ENCODE measurements around the gene VRK2.

The VRK2 gene

DNA sequence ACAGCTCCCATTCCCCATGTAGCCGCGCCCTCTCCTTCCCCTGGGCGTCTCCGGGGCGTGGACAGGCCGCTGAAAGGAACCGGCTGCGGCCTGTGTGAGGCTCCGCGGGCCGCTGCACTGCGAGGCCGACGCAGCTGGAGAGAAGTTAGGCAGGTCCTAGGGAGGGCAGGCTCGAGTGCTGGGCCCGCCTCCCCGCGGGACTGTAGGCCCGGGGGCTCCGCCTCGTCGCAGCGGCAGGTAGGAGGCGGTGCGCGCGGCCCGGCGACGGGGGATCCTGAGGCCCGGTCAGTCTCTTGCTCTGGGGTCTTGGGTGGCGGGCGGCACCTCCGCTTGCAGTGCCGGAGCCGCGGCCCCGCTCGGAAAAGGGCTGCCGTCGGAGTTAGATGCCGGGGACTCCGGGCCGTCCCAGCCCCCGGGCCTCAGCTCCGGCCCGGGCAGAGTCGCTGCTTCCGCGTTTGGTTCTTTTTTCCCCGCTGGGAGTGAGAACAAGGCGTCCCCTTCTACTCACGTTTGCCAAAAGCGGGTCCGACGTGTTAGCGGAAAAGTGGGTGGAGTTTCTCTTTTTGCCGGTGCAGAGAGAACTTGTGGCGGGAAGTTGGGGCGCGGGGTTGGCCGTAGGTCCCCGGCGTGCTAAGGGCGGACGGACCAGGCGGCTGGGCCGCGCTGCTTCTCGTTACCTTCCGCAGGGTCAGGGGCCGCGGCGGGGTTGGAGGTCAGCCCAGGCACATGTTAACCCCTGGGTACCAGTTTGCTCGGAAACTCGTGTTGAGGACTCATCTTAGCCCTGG lies at the start of gene VRK2:
TSS of gene VRK2 (plus strand) at position 222 of the 788 bp plus-strand sequence. CDS start 2,026 bp downstream, outside the sequence.
- DNase-seq: peak; percentile 93

DNA sequence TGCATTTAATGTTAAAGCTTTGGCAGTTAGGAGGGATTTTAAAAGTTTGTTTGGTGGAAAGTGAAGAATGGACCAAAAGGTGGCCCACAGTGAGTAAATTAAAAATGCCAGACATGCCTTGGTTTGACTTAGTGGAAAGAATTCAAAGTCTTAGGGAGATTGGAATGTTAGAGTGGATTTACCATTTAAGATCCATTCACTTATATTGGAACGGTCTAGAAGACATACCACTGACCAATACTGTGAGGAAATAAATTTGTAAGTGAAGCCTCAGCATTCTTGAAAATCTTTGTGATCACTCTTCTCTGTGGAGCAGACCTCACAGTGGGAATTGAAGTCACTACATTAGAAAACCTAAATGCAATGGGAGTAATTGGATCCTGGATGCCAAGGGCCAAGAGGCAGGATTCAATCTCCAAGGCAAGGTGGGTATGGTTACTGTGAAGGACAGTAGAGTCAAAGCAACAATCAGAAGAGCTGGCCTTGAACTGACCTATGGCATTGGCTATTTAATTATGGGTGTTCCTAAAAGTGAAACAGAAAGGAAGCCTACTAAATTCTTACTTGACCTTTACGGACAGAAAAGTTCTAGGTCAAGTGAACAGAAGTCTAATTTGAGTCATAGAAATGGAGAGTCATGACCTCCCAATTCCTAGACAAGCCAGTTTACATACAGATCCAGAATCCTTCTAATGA lies 40.2 kb upstream of the VRK2 start:
- no peak for DNase-seq

DNA sequence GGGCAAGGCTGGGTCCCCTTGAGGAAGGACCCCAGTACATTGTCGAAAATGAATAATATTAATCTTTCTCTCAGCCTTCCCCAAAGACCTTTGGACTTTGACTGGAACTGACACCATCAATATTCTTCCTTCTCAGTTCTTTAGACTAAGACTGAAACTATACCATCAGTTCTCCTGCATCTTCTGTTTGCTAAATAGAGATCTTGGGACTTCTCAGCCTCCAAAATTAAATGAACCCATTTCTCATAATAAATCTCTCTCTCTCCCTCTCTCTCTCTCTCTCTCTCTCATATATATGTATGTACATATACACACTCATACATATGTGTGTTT lies 39.7 kb upstream of the VRK2 start:
- DNase-seq: no peak

DNA sequence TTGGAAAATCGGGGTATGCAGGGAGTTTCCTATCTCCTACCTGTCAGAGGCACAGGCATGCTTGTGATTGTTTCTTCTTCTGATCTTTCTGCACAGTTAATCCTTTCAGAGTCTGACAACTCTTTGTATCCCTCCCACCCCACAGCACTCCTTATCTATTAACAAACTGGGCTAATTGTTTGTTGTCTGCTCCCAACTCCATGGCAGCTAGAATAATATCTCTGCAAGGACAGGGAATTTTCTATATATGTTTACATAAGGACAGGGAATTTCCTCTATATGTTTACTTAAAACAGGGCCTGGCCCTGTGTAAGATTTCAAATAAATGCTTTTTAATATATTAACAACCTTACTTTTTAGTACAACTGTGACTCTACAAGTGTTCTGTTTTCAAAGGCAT lies 36.0 kb upstream of the VRK2 start:
- no peak for DNase-seq

DNA sequence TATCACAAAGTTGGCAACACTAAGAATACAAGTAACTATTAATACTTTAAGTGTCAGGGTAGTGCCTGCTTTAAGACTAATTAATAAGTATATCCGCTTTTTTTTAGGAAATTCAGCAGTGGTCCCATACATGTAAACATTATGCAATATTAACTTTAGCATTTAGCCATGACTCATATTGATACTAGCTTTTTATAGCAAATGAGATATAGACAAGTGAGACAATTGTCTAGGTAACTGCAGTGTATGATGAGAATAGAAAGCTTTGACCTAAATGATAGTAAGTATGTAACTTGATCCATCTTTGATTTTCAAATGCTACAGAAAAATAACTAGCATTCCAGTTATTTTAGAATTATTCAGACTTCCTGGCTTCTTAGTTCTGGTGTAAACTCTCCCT lies 27.4 kb upstream of the VRK2 start:
- DNase-seq: no peak

DNA sequence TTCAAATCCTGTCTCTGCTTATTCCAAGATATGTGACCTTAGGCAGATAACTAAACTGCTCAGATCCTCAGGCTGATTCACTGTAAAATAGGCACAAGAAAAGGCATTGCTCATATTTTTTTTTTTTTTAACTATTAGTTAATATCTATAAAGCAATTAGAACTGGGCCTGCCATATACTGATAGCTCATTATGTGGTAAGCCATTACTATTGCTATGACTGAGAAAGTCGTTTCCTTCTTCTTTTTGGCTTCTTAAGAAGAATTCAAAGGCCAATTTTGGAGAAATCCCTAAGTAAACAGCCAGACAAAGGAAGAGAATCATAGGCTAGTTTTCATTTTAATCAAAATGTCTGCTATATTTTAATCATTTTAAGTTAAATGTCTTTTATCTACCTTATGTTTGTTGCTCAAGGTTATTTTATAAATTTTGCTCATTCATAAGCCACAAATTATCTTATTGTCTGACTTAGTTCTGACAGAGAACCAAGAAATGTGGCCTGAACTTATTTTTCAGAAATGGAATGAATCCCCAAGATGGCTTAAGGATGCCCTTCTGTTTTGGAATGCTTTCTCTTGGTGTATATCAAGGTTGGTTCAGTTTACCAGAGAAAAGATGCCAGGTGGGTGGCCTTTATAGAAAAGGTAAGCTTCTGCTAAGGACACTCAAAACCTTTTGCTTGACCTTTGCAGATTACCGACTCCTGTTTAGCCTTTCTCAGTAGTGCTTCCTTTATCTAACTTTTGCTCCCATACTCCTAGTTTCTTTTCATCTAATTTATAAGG lies 21.3 kb upstream of the VRK2 start:
- DNase-seq: no peak

DNA sequence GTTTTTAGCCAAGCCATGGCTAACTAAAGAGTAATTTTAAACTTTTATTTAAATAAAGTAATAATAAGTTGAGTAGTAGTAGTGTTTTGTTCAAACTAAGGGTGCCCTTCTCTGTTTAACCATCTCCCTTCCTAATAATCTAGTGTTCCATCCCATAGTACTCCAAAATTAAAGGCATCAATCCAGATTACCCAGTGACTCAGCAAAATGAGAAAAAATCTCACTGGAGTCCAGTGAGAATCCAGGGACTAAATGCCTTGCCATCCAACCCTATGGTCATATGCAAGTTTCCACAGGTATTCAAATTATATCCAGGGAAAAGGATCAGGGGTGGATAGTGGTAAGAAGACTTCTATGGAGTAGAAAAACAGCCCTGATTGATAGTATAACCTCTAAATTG lies 19.6 kb upstream of the VRK2 start:
- DNase-seq: no peak

DNA sequence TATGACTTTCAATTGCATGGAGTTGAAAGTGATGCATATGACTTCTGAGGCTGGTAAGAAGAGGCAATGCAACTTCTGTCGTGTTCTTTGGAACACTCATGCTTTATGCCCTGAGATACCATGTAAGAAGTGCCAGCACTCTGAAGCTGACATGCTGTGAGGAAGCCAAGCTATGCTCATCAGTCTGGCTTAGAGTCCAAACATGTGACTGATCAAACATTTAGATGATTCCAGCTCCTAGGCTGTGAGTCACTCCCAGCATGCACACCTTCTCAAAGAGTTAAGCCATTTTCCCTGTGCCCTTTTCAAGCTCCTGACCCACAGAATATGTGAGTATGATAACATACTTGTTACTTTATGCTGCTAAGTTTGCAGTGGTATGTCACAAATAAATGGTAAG lies 15.8 kb upstream of the VRK2 start:
- no peak for DNase-seq

DNA sequence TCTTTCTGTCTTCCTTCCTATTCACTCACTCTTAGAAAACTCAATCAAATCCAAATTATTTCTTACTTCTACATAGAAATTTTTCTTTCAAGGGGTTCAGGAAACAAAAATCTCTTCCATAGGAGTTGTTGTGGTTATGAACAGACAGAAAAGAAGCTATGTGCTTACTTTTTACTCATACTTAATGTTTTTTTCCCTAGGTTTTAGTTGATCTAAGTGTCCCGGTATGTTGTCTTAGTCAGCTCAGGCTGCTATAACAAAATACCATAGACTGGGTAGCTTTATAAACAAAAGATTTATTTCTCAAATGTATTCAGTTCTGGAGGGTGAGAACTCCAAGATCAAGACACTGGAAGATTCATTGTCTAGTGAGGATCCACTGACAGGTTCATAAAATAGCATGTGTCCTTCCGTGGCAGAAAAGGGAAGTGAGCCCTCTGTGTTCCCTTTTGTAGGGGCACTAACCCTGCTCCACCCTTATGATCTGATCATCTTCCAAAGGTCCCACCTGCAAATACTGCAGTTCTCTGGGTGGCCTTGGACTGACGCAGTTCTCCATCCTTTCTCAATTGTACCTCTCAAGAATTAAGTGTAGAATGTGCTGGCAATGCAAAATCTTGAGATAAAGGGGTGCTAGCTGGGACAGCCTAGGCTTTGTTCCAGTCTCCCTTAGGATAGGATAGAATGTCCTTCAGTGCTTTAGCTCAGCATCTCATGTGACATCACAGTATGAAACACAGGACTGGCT lies 14.4 kb upstream of the VRK2 start:
- DNase-seq: no peak

DNA sequence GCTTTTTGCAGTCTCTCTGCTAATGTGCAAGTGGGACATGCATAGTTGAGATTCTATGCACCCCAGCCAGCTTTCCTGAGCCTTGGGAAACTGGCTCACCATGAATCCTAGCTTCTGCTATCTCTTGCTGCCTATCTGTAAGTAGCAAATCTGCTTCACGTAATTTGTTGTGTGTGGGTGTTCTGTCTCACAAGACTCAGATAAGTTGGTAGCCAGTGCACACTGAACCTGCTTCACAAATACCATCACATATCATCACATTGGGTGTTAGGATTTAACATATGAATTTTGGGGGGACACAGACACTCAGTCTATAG lies 13.9 kb upstream of the VRK2 start:
- DNase-seq: no peak

DNA sequence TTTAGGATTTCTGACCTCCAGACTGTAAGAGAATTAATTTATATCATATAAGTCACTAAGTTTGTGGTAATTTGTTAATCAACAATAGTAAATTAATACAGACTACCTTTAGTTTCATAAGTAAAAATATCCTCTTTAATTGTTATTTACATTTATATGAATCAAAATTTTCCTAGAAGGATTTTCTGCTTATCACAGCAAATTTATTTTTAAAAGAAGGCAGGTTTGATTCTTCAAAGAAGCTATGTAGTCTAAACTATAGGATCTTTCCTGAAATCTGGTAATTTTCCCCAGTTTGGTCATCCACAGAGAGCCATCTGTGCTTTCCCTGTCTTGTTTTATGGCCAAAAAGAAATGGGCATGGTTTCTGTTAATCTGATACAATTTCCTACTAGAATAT lies 13.1 kb upstream of the VRK2 start:
- no peak for DNase-seq

DNA sequence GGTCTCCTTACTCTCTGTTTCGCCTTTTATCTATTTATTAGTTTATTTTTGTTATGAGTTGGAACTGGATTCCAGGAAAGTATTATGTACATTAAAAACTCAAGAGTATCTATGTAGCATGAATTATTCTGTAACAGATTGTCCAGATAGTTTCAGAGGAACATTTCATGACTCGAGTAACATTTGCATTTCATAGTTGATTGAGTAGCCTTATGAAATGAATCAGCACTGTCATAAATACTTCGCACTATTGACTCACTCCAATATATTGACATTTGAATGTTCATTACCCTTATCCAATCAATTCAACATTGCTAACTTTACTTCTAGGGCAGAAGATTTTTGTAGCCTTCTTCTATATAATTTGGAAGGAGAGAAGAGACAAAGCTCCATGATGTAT lies 11.3 kb upstream of the VRK2 start:
- DNase-seq: no peak

DNA sequence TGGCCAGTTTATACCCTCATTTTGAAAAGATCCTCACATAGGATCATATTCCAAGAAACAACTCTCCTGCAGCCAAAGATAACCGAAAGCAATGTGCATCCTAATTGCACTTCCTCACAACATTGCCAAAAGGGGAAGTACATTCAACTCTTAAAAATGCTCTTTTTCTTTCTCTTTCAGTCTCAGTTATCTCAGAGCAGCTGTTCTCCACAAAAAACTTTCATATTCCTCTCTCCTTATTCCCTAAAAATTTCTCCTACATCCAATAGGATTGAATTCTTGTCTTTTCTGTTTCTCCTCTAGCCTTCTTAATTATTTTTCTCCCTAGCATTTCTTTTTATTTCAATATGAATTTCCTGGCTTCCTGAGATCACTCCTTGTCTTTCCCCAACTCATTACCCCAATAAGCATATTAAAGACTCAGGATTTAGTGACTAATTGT lies 7.4 kb upstream of the VRK2 start:
- DNase-seq: no peak

DNA sequence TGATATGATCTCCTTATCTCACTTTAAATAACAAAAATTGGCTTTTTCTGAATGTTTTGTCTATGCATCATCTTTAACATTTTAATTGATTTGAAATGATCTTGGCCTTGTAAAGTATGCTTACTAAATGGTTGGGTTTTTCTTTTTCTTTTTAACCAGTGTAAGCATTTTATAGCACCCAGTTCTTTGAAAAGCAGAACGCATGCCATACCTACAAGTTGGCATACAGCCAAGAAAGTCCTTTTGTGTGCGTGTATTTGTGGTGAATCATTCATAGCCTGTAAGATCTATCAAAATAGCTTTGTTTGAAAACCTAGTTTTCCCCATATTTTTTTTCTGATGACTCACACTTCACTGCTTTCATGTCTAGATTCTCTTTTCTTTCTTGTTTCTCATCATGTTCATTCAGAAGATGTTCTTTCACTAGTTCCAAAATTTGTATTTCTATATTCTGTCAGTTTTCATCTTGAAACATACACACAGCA lies 4.1 kb upstream of the VRK2 start:
- no peak for DNase-seq

DNA sequence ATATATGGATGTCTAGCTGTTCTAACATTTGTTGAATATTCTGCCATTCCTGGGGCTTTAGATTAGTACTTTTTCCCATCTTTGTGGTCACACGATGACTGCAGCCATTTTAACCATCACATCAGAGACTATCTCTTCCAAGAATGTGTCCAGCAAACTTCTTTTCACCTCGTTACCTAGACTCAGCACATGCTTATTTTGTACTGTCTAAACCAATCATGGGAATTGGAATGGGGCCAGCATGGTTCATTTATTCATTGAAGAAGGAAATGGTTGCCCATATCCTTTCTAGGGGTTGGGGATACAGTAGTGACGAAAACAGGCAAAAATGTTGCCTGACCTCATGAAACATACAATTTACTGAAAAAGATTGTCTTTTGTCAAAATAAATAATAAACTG lies 2.5 kb upstream of the VRK2 start:
- no peak for DNase-seq

DNA sequence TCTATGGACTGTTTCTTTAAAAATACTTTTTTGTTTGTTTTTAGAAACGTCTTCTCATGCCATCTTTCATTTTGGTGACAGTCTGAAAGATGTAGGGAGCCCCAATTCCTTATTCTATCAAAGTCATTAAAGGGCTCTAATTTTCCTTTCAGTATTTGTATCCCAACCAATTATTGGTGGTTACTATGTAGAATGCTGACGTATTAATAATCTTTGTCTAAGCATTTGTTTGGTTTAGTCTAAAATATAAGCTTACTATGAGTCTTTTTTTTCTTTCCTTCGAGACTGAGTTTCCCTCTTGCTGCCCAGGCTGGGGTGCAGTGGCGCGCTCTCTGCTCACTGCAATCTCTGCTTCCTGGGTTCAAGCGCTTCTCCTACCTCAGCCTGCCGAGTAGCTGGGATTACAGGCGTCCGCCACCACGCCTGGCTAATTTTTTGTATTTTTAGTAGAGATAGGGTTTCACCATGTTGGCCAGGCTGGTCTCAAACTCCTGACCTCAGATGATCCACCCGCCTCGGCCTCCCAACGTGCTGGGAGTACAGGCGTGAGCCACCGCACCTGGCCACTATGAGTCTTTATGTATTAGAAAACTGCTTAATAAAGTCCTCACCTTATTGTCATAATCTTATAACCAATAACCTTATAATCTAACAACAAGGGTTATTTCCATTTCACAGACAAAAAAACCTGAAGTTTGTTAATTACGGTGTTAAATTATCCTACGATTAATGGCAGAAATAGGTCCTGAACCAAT lies 849 bp upstream of the VRK2 start:
- no peak for DNase-seq

DNA sequence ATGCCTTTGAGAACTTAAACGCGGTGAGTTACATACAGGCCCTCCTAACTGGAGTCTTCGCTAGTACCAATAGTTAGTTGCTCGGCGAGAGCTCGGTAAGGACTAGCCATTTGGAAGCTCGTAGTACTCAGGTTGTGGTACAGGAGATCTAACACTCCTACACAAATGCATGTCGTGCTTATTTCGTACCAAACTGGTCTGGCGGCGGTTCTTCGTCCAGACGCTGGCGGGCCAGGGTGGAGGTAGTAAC lies 346 bp upstream of the VRK2 start:
- DNase-seq: no peak

DNA sequence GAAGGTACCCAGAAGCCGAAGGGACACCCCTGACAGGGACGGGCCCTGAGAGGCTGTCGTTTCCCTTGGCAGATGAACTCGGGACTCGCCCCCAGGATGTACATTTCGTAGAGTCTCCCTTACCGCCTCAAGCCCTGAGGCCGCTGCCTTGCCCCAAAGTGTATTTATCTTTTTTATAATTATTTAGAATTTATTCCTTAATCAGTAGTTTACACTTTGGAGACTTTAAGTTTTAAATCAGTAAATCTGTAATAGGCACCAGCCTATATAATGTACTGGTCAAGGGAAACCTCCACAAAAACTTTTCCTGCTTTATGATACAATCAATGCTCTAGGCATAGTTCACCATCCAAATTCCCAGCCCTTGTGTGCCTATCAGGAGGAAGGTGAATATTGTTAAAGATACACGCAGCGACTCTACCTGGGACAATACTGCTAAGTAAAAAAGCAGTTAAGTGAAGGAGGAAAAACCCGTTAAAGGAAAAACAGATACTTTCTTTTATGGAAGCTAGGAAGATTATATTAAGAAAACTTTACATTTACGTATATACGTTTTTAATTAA lies 848 bp downstream of the VRK2 start:
- DNase-seq: no peak

DNA sequence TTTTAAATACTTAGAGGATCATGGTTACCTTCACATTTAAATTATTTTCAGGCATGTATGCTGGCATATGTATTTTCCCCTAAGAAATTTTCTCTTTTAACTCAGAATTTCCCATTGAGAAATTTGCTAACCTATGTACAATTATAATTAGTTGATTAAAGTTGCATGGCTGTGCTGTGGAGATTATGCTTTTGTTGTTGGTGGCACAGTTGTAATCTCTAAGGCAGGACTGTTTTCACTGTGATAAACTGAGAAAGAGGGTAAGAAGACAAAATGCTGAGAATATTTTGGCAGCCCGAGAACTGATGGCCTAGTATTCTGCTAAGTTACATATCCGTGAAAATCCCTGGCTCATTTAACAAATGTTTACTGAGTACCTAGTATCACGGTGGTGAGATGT lies 1.4 kb downstream of the VRK2 start:
- no peak for DNase-seq

DNA sequence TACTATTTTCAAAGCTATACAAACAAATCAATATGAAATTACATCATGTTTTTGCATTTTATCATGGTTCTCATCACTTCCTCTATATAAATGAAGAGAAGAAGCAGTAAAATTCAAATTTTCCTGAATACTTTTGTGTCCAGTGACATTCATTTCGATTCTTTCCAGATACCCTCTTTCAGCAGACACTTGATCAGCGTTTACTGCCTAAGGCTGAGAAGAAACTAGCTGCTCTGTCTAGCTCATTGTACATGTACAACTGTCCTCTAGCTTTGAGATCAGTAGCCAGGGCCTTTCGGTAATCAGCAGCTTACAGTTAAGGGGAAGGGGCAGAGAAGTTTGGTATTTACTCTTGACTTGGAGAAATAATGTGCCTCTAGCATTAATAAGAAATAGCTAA lies 4.8 kb downstream of the VRK2 start:
- no peak for DNase-seq

DNA sequence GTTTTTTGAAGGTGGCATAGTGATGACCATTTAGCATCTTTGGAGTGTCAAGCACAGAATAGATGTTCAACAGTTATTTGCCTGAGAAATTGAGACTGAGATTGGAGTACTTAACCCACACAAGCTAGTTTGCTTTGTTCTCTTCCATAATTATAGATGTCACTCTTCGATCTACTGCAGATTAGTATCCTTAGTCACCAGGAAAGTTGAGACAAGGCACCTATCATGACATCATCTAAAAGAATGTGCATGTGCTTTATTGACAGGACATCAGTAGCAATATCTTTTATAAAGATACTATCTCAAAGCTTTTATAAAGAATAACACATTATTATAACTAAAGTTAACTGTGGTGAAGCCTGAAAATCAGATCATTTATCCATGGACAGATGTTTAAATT lies 6.4 kb downstream of the VRK2 start:
- no peak for DNase-seq

DNA sequence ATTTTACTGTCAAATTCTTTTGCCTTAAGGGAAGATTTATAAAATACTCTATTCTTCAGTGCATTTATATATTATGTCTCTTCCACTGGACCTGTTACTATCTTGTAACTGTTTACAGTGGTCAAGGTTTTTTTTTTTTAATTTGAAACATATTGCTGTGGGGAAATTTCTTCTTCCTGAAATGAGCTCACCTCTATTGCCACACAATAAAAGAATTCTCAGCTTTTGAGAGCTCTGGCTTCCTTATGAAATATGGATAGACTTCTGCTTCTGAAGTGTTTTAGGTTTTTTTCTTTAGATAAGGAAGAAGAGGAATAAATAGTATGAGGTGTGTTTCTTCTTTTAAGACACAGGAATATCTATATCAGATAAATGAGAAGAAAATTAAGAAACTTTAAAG lies 7.7 kb downstream of the VRK2 start:
- DNase-seq: no peak

Data from activated CD8-positive, alpha-beta memory T cell treated with anti-CD3 and anti-CD28 coated beads for 24 hours (primary cell).